K562 (cell line): ENCODE results near the gene RTP3. TPM values are rescaled to one million over a fixed set of nuclear protein-coding genes. Genes with fewer than 3 reads are reported as not detected.

Experiments
- ARHGAP35 ChIP-seq: fragments of 450-650 bp; IDR thresholded peaks from 2 replicates; pipeline ENCODE4 v1.6.1; 2018; ENCODE audit not compliant: partially characterized antibody
- ARID1B ChIP-seq: fragments of 450-650 bp; IDR thresholded peaks from 2 replicates; pipeline ENCODE4 v1.6.1; 2016; ENCODE audit warnings: antibody characterized with exemption, mild to moderate bottlenecking, inconsistent platforms
- CBX2 ChIP-seq: fragments of 200-600 bp; sonication (generic); IDR thresholded peaks from one replicate; pipeline ENCODE4 v1.6.1; 2012; ENCODE audit warnings: mild to moderate bottlenecking, low read length, inconsistent platforms; ENCODE audit not compliant: insufficient read depth, poor library complexity, severe bottlenecking
- CREB3L1 ChIP-seq: fragments of 450-650 bp; IDR thresholded peaks from 2 replicates; pipeline ENCODE4 v1.6.1; 2014; ENCODE audit warnings: low read depth, mild to moderate bottlenecking, moderate library complexity, borderline replicate concordance
- EP400 ChIP-seq: fragments of 450-650 bp; IDR thresholded peaks from 2 replicates; pipeline ENCODE4 v1.6.1; 2017; ENCODE audit warnings: antibody characterized with exemption, mild to moderate bottlenecking, moderate library complexity
- HDGF ChIP-seq: fragments of 450-650 bp; IDR thresholded peaks from 2 replicates; pipeline ENCODE4 v1.6.1; 2016
- HIVEP1 ChIP-seq: fragments of 250-450 bp; sonication (Bioruptor Pico); IDR thresholded peaks from 2 replicates; pipeline ENCODE4 v1.4.0; 2020; ENCODE audit warnings: mild to moderate bottlenecking
- NFE2 ChIP-seq: IDR thresholded peaks from 2 replicates; pipeline ENCODE4 v1.6.1; 2014; ENCODE audit warnings: antibody characterized with exemption, low read depth
- NFRKB ChIP-seq: fragments of 450-650 bp; IDR thresholded peaks from 2 replicates; pipeline ENCODE4 v1.6.1; 2016; ENCODE audit warnings: low read depth
- POLR2G ChIP-seq: fragments of 200-400 bp; formaldehyde crosslinking; IDR thresholded peaks from 2 replicates; pipeline ENCODE4 v1.6.1; 2017; ENCODE audit warnings: low read depth, mild to moderate bottlenecking, antibody characterized with exemption, low read length, moderate library complexity
- SLC30A9 ChIP-seq: fragments of 250-450 bp; sonication (Bioruptor Pico); IDR thresholded peaks from 2 replicates; pipeline ENCODE4 v1.8.0; 2022; ENCODE audit warnings: mild to moderate bottlenecking, moderate library complexity
- U2AF2 ChIP-seq: fragments of 200-400 bp; formaldehyde crosslinking; optimal IDR thresholded peaks from 2 replicates; pipeline ENCODE3; 2017; ENCODE audit warnings: low read depth, mild to moderate bottlenecking, low read length
- WHSC1 ChIP-seq: IDR thresholded peaks from one replicate; pipeline ENCODE4 v1.6.1; 2012; ENCODE audit warnings: low read length, control low read depth, inconsistent platforms
- ZBTB7A ChIP-seq: IDR thresholded peaks from 2 replicates; pipeline ENCODE4 v1.6.1; 2011; ENCODE audit warnings: low read depth, mild to moderate bottlenecking, low read length, moderate library complexity, borderline replicate concordance; ENCODE audit not compliant: control insufficient read depth
- ZC3H4 ChIP-seq: sonication (generic); formaldehyde crosslinking; IDR thresholded peaks from 2 replicates; pipeline ENCODE4 v1.9.0; 2021; ENCODE audit warnings: missing genetic modification reagents, borderline replicate concordance
- ZNF124 ChIP-seq: sonication (generic); formaldehyde crosslinking; IDR thresholded peaks from 2 replicates; pipeline ENCODE4 v1.8.1; 2022; ENCODE audit warnings: missing genetic modification reagents
- ZNF165 ChIP-seq: fragments of 250-450 bp; sonication (Bioruptor Pico); IDR thresholded peaks from 2 replicates; pipeline ENCODE4 v1.4.0; 2020; ENCODE audit warnings: borderline replicate concordance
- polyA plus RNA-seq, 8 experiments: library from polyadenylated mRNA; depleted of rRNA in 4 of 8; stranded (reverse) in 5 of 8; unstranded in 3 of 8; fragments of >200 nt; fragmentation: Nextera tagmentation in 2 of 8; fragmentation: Illumina TruSeq in 1 of 8; extraction: Ambion mirVana in 2 of 8; extraction: Trizol in 1 of 8; gene quantifications; 2 replicates each; pipeline versions ENCODE4 v1.2.1 to v1.2.3, GENCODE V29; 2011 to 2014; ENCODE audit warnings: inconsistent platforms in 1 of 8, missing spikeins in 1 of 8
- total RNA-seq, 7 experiments: library from RNA; depleted of rRNA in 6 of 7; stranded (reverse); fragments of >200 nt in 6 of 7; fragmentation: Illumina TruSeq in 2 of 7; extraction: Trizol in 2 of 7; gene quantifications; 2 replicates each; pipeline versions ENCODE4 v1.2.1 to v1.2.3, GENCODE V29; 2011 to 2021; ENCODE audit warnings: low replicate concordance in 1 of 7
- TF ChIP-seq, protein P1 (sequence below): fragments of 250-450 bp; sonication (Bioruptor Pico); IDR thresholded peaks from 2 replicates; pipeline ENCODE4 v1.4.0; 2020; ENCODE audit warnings: mild to moderate bottlenecking, moderate library complexity, borderline replicate concordance
- TF ChIP-seq, protein P2 (sequence below): fragments of 450-650 bp; IDR thresholded peaks from 2 replicates; pipeline ENCODE4 v1.6.1; 2018; ENCODE audit not compliant: partially characterized antibody

RTP3 gene
- total and polyA plus RNA-seq, 9 of the 15 experiments (the other 6 are each of a cell fraction or from before 2014, with no cell fraction given), result not detected

DNA sequence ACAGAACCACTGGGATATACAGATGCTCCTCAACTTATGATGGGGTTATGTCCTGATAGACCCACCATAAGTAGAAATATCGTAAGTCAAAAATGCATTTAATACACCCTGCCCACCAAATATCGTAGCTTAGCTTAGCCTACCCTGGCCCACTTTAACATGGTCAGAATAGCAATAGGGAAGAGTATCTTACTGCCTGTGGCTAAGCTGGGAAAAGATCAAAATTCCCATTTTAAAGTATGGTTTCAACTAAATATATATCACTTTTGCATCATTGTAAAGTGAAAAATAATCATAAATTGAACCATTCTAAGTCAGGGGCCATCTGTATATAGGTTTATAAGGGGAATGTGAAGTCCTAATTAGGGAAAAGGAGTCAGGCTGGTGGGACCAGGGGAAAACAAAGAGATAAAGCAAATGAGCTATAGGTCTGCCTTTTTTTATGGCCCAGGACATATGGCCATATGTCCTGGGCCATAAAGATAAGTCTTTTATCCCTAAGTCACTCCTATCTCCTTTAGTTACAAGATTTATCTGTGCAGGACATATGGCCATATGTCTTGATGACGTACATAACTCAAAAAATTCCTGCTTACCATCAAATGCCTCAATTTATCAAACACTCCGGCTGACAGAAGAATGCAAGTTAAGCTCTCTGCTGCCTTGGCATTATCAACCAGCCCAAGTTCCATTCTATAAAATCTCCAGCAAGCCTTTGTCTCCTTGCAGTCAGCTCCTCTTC lies 11.2 kb downstream of the RTP3 start (continued):
- peak; percentile 52; the same call in 1 of the 2 replicates for TF ChIP-seq NFRKB
- TF ChIP-seq NFE2, result peak; percentile 87
- TF ChIP-seq CREB3L1, result peak; percentile 62; the same call in 1 of the 2 replicates
- TF ChIP-seq ZC3H4 (CRISPR knock-in tag), result no peak
- TF ChIP-seq ZNF124, result no peak
- TF ChIP-seq, protein P1, sequence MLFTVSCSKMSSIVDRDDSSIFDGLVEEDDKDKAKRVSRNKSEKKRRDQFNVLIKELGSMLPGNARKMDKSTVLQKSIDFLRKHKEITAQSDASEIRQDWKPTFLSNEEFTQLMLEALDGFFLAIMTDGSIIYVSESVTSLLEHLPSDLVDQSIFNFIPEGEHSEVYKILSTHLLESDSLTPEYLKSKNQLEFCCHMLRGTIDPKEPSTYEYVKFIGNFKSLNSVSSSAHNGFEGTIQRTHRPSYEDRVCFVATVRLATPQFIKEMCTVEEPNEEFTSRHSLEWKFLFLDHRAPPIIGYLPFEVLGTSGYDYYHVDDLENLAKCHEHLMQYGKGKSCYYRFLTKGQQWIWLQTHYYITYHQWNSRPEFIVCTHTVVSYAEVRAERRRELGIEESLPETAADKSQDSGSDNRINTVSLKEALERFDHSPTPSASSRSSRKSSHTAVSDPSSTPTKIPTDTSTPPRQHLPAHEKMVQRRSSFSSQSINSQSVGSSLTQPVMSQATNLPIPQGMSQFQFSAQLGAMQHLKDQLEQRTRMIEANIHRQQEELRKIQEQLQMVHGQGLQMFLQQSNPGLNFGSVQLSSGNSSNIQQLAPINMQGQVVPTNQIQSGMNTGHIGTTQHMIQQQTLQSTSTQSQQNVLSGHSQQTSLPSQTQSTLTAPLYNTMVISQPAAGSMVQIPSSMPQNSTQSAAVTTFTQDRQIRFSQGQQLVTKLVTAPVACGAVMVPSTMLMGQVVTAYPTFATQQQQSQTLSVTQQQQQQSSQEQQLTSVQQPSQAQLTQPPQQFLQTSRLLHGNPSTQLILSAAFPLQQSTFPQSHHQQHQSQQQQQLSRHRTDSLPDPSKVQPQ (CRISPR knock-in tag), result no peak
- TF ChIP-seq CBX2, result no peak
- TF ChIP-seq POLR2G, result no peak
- TF ChIP-seq ARHGAP35, result peak; percentile 3
- no peak for TF ChIP-seq WHSC1
- 0 out of 2 replicates have a peak, but pooled peaks have one; percentile 60 for TF ChIP-seq HDGF
- TF ChIP-seq, protein P2, sequence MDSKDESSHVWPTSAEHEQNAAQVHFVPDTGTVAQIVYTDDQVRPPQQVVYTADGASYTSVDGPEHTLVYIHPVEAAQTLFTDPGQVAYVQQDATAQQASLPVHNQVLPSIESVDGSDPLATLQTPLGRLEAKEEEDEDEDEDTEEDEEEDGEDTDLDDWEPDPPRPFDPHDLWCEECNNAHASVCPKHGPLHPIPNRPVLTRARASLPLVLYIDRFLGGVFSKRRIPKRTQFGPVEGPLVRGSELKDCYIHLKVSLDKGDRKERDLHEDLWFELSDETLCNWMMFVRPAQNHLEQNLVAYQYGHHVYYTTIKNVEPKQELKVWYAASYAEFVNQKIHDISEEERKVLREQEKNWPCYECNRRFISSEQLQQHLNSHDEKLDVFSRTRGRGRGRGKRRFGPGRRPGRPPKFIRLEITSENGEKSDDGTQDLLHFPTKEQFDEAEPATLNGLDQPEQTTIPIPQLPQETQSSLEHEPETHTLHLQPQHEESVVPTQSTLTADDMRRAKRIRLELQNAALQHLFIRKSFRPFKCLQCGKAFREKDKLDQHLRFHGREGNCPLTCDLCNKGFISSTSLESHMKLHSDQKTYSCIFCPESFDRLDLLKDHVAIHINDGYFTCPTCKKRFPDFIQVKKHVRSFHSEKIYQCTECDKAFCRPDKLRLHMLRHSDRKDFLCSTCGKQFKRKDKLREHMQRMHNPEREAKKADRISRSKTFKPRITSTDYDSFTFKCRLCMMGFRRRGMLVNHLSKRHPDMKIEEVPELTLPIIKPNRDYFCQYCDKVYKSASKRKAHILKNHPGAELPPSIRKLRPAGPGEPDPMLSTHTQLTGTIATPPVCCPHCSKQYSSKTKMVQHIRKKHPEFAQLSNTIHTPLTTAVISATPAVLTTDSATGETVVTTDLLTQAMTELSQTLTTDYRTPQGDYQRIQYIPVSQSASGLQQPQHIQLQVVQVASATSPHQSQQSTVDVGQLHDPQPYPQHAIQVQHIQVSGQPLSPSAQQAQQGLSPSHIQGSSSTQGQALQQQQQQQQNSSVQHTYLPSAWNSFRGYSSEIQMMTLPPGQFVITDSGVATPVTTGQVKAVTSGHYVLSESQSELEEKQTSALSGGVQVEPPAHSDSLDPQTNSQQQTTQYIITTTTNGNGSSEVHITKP, result peak; percentile 21
- TF ChIP-seq U2AF2, result no peak
- TF ChIP-seq ARID1B, result peak; percentile 100
- TF ChIP-seq EP400, result peak; percentile 68
- TF ChIP-seq SLC30A9 (CRISPR knock-in tag), result no peak
- TF ChIP-seq ZBTB7A, result no peak
- TF ChIP-seq HIVEP1, result 0 out of 2 replicates have a peak, but pooled peaks have one; percentile 51
- TF ChIP-seq ZNF165 (CRISPR knock-in tag), result no peak
